HepG2 (cell line): ENCODE data around the gene AGMO. TPM values are rescaled to one million over a fixed set of nuclear protein-coding genes. Genes with fewer than 3 reads are reported as not detected.

Experiments
- ATAC-seq: fragments of 200-7000 bp; cut with Tn5 transposase; 3 replicates; pipeline ENCODE4 v1.9.1; 2020; ENCODE audit warnings: mild to moderate bottlenecking, moderate library complexity
- BruUV-seq: library from RNA; stranded (reverse); fragments of 400-500 nt; replicated peaks from 2 replicates; lab custom pipeline; 2021; lab: Mats Ljungman, UMichigan
- CTCF ChIA-PET: fragments of 300-600 bp; formaldehyde crosslinking; extraction: SDS; loops from one replicate; lab custom pipeline; 2021; ENCODE audit warnings: low total read pairs, inconsistent platforms, low intra/inter-chr PET ratio; lab: Yijun Ruan, JAX
- POLR2A ChIA-PET: fragments of 350-600 bp; sonication (Branson Sonifier 250); formaldehyde crosslinking; loops from one replicate; lab custom pipeline; 2020; ENCODE audit warnings: antibody characterized with exemption, inconsistent platforms; lab: Yijun Ruan, JAX
- DNase-seq: peaks from one replicate; pipeline ENCODE4 v3.0.0-alpha.2; 2015; ENCODE audit warnings: low spot score
- FAIRE-seq: peaks from 3 replicates; lab custom pipeline; 2011; peaks lifted over from hg19 to GRCh38; lab: Jason Lieb, UNC
- H2AFZ ChIP-seq: one replicate; pipeline ENCODE4 v1.6.1; 2011; ENCODE audit warnings: low read length, inconsistent platforms
- H3K27ac ChIP-seq: fragments of 300-600 bp; 3 replicates; pipeline ENCODE4 v1.8.0; 2011; ENCODE audit warnings: mixed run types, mild to moderate bottlenecking, mixed read lengths, low read length, inconsistent platforms; ENCODE audit not compliant: insufficient read depth; ENCODE audit errors: extremely low read length
- H3K27me3 ChIP-seq, 2 experiments: fragments of 200-600 bp in 1 of 2; 2 replicates in 1 of 2; 3 replicates in 1 of 2; pipeline versions ENCODE4 v1.6.0 to v1.8.0; 2011; ENCODE audit warnings: low read length in 2 of 2, mild to moderate bottlenecking in 2 of 2, moderate library complexity in 2 of 2, inconsistent platforms in 1 of 2; ENCODE audit not compliant: insufficient read depth in 2 of 2, control insufficient read depth in 1 of 2
- H3K36me3 ChIP-seq, 2 experiments: fragments of 200-600 bp in 1 of 2; replicated peaks in 1 of 2; 2 replicates in 1 of 2; 3 replicates in 1 of 2; pipeline versions ENCODE4 v1.5.1 to v1.8.0; 2011; ENCODE audit warnings: low read length in 2 of 2, inconsistent platforms in 1 of 2; ENCODE audit not compliant: insufficient read depth in 2 of 2, control insufficient read depth in 1 of 2
- H3K4me1 ChIP-seq: 2 replicates; pipeline ENCODE4 v1.5.1; 2012; ENCODE audit warnings: low read length, inconsistent platforms; ENCODE audit not compliant: insufficient read depth
- H3K4me2 ChIP-seq: 2 replicates; pipeline ENCODE4 v1.6.0; 2011; ENCODE audit warnings: low read depth, low read length, inconsistent platforms
- H3K4me3 ChIP-seq, 3 experiments: fragments of 200-600 bp in 1 of 3; sonication (generic), shearing (Covaris generic) in 1 of 3; replicated peaks in 1 of 3; 2 replicates each; pipeline ENCODE4 v1.5.1; 2011 to 2016; ENCODE audit warnings: low read length in 3 of 3, inconsistent platforms in 2 of 3, low read depth in 2 of 3, mild to moderate bottlenecking in 2 of 3, control low read depth in 1 of 3, mixed read lengths in 1 of 3; ENCODE audit not compliant: insufficient read depth in 1 of 3
- H3K79me2 ChIP-seq: one replicate; pipeline ENCODE4 v1.6.1; 2011; ENCODE audit warnings: low read length, inconsistent platforms; ENCODE audit not compliant: insufficient read depth
- H3K9ac ChIP-seq: 2 replicates; pipeline ENCODE4 v1.6.0; 2011; ENCODE audit warnings: mild to moderate bottlenecking, low read depth, low read length, inconsistent platforms; ENCODE audit not compliant: insufficient read depth
- H3K9me3 ChIP-seq: 2 replicates; pipeline ENCODE4 v1.5.1; 2012; ENCODE audit warnings: mild to moderate bottlenecking, low read length
- H4K20me1 ChIP-seq: 2 replicates; pipeline ENCODE4 v1.6.0; 2011; ENCODE audit warnings: inconsistent platforms, mild to moderate bottlenecking, low read length, moderate library complexity; ENCODE audit not compliant: insufficient read depth
- BATF2 ChIP-seq: sonication (generic); formaldehyde crosslinking; IDR thresholded peaks from 2 replicates; pipeline ENCODE4 v1.8.0; 2022; ENCODE audit warnings: mild to moderate bottlenecking, missing genetic modification reagents, moderate library complexity
- DPF2 ChIP-seq: sonication (generic); formaldehyde crosslinking; IDR thresholded peaks from 2 replicates; pipeline ENCODE4 v1.4.0; 2020; ENCODE audit warnings: mild to moderate bottlenecking, low read depth, missing genetic modification reagents, borderline replicate concordance
- ETV5 ChIP-seq: IDR thresholded peaks from 2 replicates; pipeline ENCODE4 v1.6.1; 2018; ENCODE audit warnings: missing biosample characterization, missing genetic modification reagents, inconsistent platforms, borderline replicate concordance
- GRHL1 ChIP-seq: sonication (generic); formaldehyde crosslinking; conservative IDR thresholded peaks from 2 replicates; pipeline ENCODE4 v1.8.0; 2022; ENCODE audit warnings: missing genetic modification reagents
- IKZF4 ChIP-seq: sonication (generic); formaldehyde crosslinking; IDR thresholded peaks from 2 replicates; pipeline ENCODE4 v1.5.1; 2020; ENCODE audit warnings: borderline replicate concordance, mild to moderate bottlenecking, low read depth, missing genetic modification reagents; ENCODE audit errors: not compliant biosample characterization
- MIER2 ChIP-seq: IDR thresholded peaks from 2 replicates; pipeline ENCODE4 v1.6.1; 2016; ENCODE audit warnings: missing biosample characterization, missing genetic modification reagents
- MTF1 ChIP-seq: sonication (generic); formaldehyde crosslinking; IDR thresholded peaks from 2 replicates; pipeline ENCODE4 v1.5.0; 2020; ENCODE audit warnings: missing genetic modification reagents
- NCOA5 ChIP-seq: sonication (generic); formaldehyde crosslinking; IDR thresholded peaks from 2 replicates; pipeline ENCODE4 v1.4.0; 2020; ENCODE audit warnings: missing genetic modification reagents
- RFXAP ChIP-seq: sonication (generic); formaldehyde crosslinking; IDR thresholded peaks from 2 replicates; pipeline ENCODE4 v1.4.0; 2020; ENCODE audit warnings: missing genetic modification reagents, borderline replicate concordance
- SALL2 ChIP-seq: sonication (generic); formaldehyde crosslinking; IDR thresholded peaks from 2 replicates; pipeline ENCODE4 v1.8.1; 2023; ENCODE audit warnings: mild to moderate bottlenecking, missing genetic modification reagents, inconsistent platforms
- STAT6 ChIP-seq: sonication (generic); formaldehyde crosslinking; IDR thresholded peaks from 2 replicates; pipeline ENCODE4 v1.4.0; 2020; ENCODE audit warnings: missing genetic modification reagents, mild to moderate bottlenecking, borderline replicate concordance
- ZMYM2 ChIP-seq: sonication (generic); formaldehyde crosslinking; IDR thresholded peaks from 2 replicates; pipeline ENCODE4 v1.8.0; 2022; ENCODE audit warnings: mild to moderate bottlenecking, missing genetic modification reagents
- ZNF891 ChIP-seq: sonication (generic); formaldehyde crosslinking; IDR thresholded peaks from 2 replicates; pipeline ENCODE4 v1.5.0; 2020; ENCODE audit warnings: mild to moderate bottlenecking, missing genetic modification reagents
- WGBS: methylation state at CpG from one replicate; pipeline ENCODE4 v1.1.6; 2017; ENCODE audit warnings: low lambda C conversion rate; 5-methylcytosine and 5-hydroxymethylcytosine counted together
- in situ Hi-C: cut with HindIII; loops from 2 replicates; pipeline ENCODE4 v1.10.0; 2017; ENCODE audit warnings: low pct_unique_long_range_greater_than_20kb; ENCODE audit not compliant: extremely low pct_ligation_motif_present
- intact Hi-C: fragments of 100-400 bp; cut with micrococcal nuclease; formaldehyde crosslinking; loops from one replicate; pipeline ENCODE4 v1.10.0; 2022; ENCODE audit not compliant: unreplicated experiment
- polyA plus RNA-seq, 8 experiments: library from polyadenylated mRNA; depleted of rRNA in 3 of 8; stranded (reverse) in 7 of 8; unstranded in 1 of 8; fragments of >200 nt; fragmentation: Illumina TruSeq in 4 of 8; extraction: Trizol in 4 of 8; gene quantifications; 2 replicates each; pipeline versions ENCODE4 v1.2.1 to v1.2.3, GENCODE V29; 2011 to 2016; ENCODE audit warnings: low read depth in 4 of 8, missing spikeins in 1 of 8, mixed read lengths in 1 of 8; ENCODE audit not compliant: insufficient read depth in 1 of 8
- total RNA-seq, 5 experiments: library from RNA; depleted of rRNA; stranded (reverse); fragments of >200 nt; fragmentation: Illumina TruSeq; extraction: Trizol; gene quantifications; 2 replicates each; pipeline ENCODE4 v1.2.3, GENCODE V29; 2016; ENCODE audit warnings: low read depth in 1 of 5

Gene AGMO
- total and polyA plus RNA-seq, 2 of the 13 experiments (the other 11 are each of a cell fraction or from before 2014, with no cell fraction given) = 0.22 to 0.50 TPM

GRCh38 chr7:15400440-15400839 is 161.4 kb downstream of the AGMO start:
- H2AFZ ChIP-seq = no peak overlapping the region
- no peaks in the 10 kb centered on the region for H3K79me2 ChIP-seq
- H3K27me3 ChIP-seq = no peaks in the 10 kb centered on the region
- WGBS = 25% methylated on average over 3 of the region's 3 CpGs
- no peaks in the 10 kb centered on the region for H3K36me3 ChIP-seq
- ATAC-seq (no peak), FAIRE-seq (no peak), DNase-seq (no peak)
- H3K9me3 ChIP-seq = peaks cover 85% of the 10 kb centered on the region
- ChIA-PET POLR2A (no interaction called here), CTCF (no interaction called here)
- H3K4me1 ChIP-seq = no peaks in the 10 kb centered on the region
- in situ Hi-C loops (no loop called here), intact Hi-C loops (no loop called here)
- no peak overlapping the region for H3K4me3 ChIP-seq
- no peak overlapping the region for H3K4me2 ChIP-seq
- no peak for TF ChIP-seq IKZF4 (CRISPR knock-in tag)
- TF ChIP-seq DPF2 (CRISPR knock-in tag) = no peak
- no peak for TF ChIP-seq ETV5
- no peak for TF ChIP-seq ZNF891 (CRISPR knock-in tag)
- no peak for TF ChIP-seq RFXAP
- no peak for TF ChIP-seq ZMYM2 (CRISPR knock-in tag)
- no peak for TF ChIP-seq SALL2
- no peak for TF ChIP-seq MIER2 (CRISPR knock-in tag)
- BruUV-seq = no TSS peak
- H3K27ac ChIP-seq = no peak overlapping the region
- H3K9ac ChIP-seq = no peak overlapping the region
- H4K20me1 ChIP-seq = no peaks in the 10 kb centered on the region

- no peaks in the 10 kb centered on the region for H3K27me3 ChIP-seq
- intact Hi-C loops = no loop called here
- no peak for FAIRE-seq
These were observed 162.4 kb downstream of the AGMO start for GRCh38 chr7:15399441-15399840.

More at GRCh38 chr7:15399441-15399840, 162.4 kb downstream of the AGMO start:
- no peak overlapping the region for H3K4me2 ChIP-seq
- H3K36me3 ChIP-seq = no peaks in the 10 kb centered on the region
- ATAC-seq (no peak), DNase-seq (no peak)
- CTCF ChIA-PET = no interaction called here
- WGBS = 58% methylated on average over 2 of the region's 2 CpGs
- no peak overlapping the region for H3K9ac ChIP-seq
- H3K9me3 ChIP-seq = peaks cover 87% of the 10 kb centered on the region
- no peaks in the 10 kb centered on the region for H3K4me1 ChIP-seq
- no peak overlapping the region for H2AFZ ChIP-seq
- H3K4me3 ChIP-seq = no peak overlapping the region
- TF ChIP-seq MTF1 (CRISPR knock-in tag) (no peak), GRHL1 (CRISPR knock-in tag) (no peak), BATF2 (CRISPR knock-in tag) (no peak), NCOA5 (CRISPR knock-in tag) (no peak), STAT6 (no peak)
- TF ChIP-seq, all 625 proteins: peak for 0
- in situ Hi-C loops = no loop called here
- Histone ChIP-seq H4K20me1 (no peaks in the 10 kb centered on the region), H3K79me2 (no peaks in the 10 kb centered on the region), H3K27ac (no peak overlapping the region)
- BruUV-seq = no TSS peak
- POLR2A ChIA-PET = no interaction called here
